ENCODE measurements around the gene TLN1.
A peak's percentile ranks its signal among the peaks of the same experiment; 100 is the strongest.

Gene TLN1

GRCh38 chr9:35774907-35775635, 43.1 kb upstream of the TLN1 start:
- Histone ChIP-seq H3K9ac (no peak overlapping the region), H3K4me3 (ENCODE audit: low read depth, low read length) (no peak overlapping the region), H2AFZ (peak overlapping the region; percentile 11), H3K36me3 (ENCODE audit: control insufficient read depth, insufficient read depth, low read length) (no peaks in the 10 kb centered on the region), H3K79me2 (no peaks in the 10 kb centered on the region), H3K9me3 (ENCODE audit: control insufficient read depth, low read length) (no peaks in the 10 kb centered on the region), H3K4me1 (peaks cover 2% of the 10 kb centered on the region), H3K4me2 (ENCODE audit: low read length) (no peak overlapping the region), H3K27ac (no peak overlapping the region), H3K27me3 (ENCODE audit: control insufficient read depth, insufficient read depth, low read length) (no peaks in the 10 kb centered on the region)
- TF ChIP-seq, protein P1, sequence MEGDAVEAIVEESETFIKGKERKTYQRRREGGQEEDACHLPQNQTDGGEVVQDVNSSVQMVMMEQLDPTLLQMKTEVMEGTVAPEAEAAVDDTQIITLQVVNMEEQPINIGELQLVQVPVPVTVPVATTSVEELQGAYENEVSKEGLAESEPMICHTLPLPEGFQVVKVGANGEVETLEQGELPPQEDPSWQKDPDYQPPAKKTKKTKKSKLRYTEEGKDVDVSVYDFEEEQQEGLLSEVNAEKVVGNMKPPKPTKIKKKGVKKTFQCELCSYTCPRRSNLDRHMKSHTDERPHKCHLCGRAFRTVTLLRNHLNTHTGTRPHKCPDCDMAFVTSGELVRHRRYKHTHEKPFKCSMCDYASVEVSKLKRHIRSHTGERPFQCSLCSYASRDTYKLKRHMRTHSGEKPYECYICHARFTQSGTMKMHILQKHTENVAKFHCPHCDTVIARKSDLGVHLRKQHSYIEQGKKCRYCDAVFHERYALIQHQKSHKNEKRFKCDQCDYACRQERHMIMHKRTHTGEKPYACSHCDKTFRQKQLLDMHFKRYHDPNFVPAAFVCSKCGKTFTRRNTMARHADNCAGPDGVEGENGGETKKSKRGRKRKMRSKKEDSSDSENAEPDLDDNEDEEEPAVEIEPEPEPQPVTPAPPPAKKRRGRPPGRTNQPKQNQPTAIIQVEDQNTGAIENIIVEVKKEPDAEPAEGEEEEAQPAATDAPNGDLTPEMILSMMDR (IDR thresholded peaks at IDR 0.05): no peak

DNA sequence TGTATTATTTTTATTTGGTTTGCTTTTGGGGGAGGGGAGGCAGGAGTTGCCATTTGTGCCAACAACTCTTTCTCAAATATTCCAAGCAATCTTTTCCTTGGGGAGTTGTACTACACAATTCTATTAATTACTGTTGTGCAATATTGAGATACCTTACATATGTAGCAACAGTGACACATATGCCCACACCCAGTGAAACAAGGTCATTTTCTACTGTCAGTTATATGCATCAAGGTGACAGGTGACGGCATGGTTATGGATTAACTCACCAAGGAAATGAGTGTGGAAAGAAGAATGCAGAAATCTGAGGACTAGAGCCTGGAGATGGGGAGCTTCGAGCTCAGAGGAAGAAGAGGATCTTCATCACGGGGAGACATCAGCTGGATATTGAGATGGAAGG, 39.9 kb upstream of the TLN1 start:
- TF ChIP-seq, protein P1 (IDR thresholded peaks at IDR 0.05): no peak
- Histone ChIP-seq H3K4me3 (ENCODE audit: low read depth, low read length) (no peak overlapping the region), H3K27ac (no peak overlapping the region), H3K9me3 (ENCODE audit: control insufficient read depth, low read length) (no peaks in the 10 kb centered on the region), H3K4me1 (peaks cover 2% of the 10 kb centered on the region), H2AFZ (no peak overlapping the region), H3K4me2 (ENCODE audit: low read length) (no peak overlapping the region), H3K79me2 (peaks cover 16% of the 10 kb centered on the region), H3K36me3 (ENCODE audit: control insufficient read depth, insufficient read depth, low read length) (no peaks in the 10 kb centered on the region), H3K9ac (no peak overlapping the region), H3K27me3 (ENCODE audit: control insufficient read depth, insufficient read depth, low read length) (no peaks in the 10 kb centered on the region)

DNA sequence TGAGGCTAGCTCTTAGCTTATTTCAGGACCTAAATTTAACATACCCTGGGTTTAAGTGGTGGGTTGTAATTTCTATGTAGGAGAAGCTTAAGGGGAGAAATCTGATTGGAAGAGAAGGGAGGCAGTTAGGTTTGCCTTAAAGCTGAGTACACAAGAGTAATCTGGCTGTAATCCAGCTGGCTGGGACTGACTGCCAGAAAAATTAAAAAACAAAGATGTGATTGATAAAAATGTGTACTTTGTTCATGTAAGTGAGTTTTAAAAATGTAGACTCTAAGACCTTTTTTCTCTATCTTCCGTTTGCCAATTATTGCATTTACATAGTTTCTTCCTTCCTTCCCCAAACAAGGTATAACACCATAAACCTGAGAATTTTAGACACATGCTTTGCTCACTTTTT, 39.5 kb upstream of the TLN1 start:
- Histone ChIP-seq H3K79me2 (peaks cover 16% of the 10 kb centered on the region), H3K4me2 (ENCODE audit: low read length) (peak overlapping the region; percentile 32), H3K4me3 (ENCODE audit: low read depth, low read length) (no peak overlapping the region), H3K9me3 (ENCODE audit: control insufficient read depth, low read length) (no peaks in the 10 kb centered on the region), H3K9ac (no peak overlapping the region), H3K4me1 (peaks cover 2% of the 10 kb centered on the region), H3K36me3 (ENCODE audit: control insufficient read depth, insufficient read depth, low read length) (no peaks in the 10 kb centered on the region), H2AFZ (no peak overlapping the region), H3K27me3 (ENCODE audit: control insufficient read depth, insufficient read depth, low read length) (no peaks in the 10 kb centered on the region), H3K27ac (peak overlapping the region; percentile 47)
- TF ChIP-seq, protein P1 (IDR thresholded peaks at IDR 0.05): no peak

- peaks cover 16% of the 10 kb centered on the region for H3K79me2 ChIP-seq
- TF ChIP-seq, protein P1 (IDR thresholded peaks at IDR 0.05): no peak
- H3K4me3 ChIP-seq (ENCODE audit: low read depth, low read length): no peak overlapping the region
- no peaks in the 10 kb centered on the region for H3K9me3 ChIP-seq (ENCODE audit: control insufficient read depth, low read length)
- no peak overlapping the region for H3K9ac ChIP-seq
- no peaks in the 10 kb centered on the region for H3K36me3 ChIP-seq (ENCODE audit: control insufficient read depth, insufficient read depth, low read length)
- peak overlapping the region; percentile 32 for H3K4me2 ChIP-seq (ENCODE audit: low read length)
- H3K27ac ChIP-seq: peak overlapping the region; percentile 47
- H3K4me1 ChIP-seq: peaks cover 2% of the 10 kb centered on the region
- no peak overlapping the region for H2AFZ ChIP-seq
- H3K27me3 ChIP-seq (ENCODE audit: control insufficient read depth, insufficient read depth, low read length): no peaks in the 10 kb centered on the region
Measured at GRCh38 chr9:35771075-35771433, 39.1 kb upstream of the TLN1 start.

- Histone ChIP-seq H3K9ac (no peak overlapping the region), H3K4me1 (peaks cover 2% of the 10 kb centered on the region), H2AFZ (no peak overlapping the region), H3K4me3 (ENCODE audit: low read depth, low read length) (no peak overlapping the region), H3K27ac (no peak overlapping the region), H3K4me2 (ENCODE audit: low read length) (no peak overlapping the region), H3K9me3 (ENCODE audit: control insufficient read depth, low read length) (no peaks in the 10 kb centered on the region), H3K27me3 (ENCODE audit: control insufficient read depth, insufficient read depth, low read length) (no peaks in the 10 kb centered on the region), H3K36me3 (ENCODE audit: control insufficient read depth, insufficient read depth, low read length) (no peaks in the 10 kb centered on the region), H3K79me2 (peaks cover 16% of the 10 kb centered on the region)
- TF ChIP-seq, protein P1 (IDR thresholded peaks at IDR 0.05): no peak
Measured at GRCh38 chr9:35769763-35770162, 37.8 kb upstream of the TLN1 start.
